Motor neuron (in vitro differentiated cells): Measurements from ENCODE around the gene ISCA1. TPM values are rescaled to one million over a fixed set of nuclear protein-coding genes. Genes with fewer than 3 reads are reported as not detected.
A peak's percentile ranks its signal among the peaks of the same experiment; 100 is the strongest.

Experiments used
- ATAC-seq, 8 experiments: fragments of 200-7000 bp; cut with Tn5 transposase; replicated peaks in 6 of 8; 2 replicates each; pipeline ENCODE4 v1.8.0; 2021; ENCODE audit warnings: mild to moderate bottlenecking in 8 of 8, moderate library complexity in 8 of 8
- H3K27ac ChIP-seq, 2 donors: fragments of 250-450 bp; sonication (Bioruptor Pico); 2 replicates each; pipeline ENCODE4 v1.9.0; 2021; ENCODE audit warnings: antibody characterized with exemption in 2 of 2, mild to moderate bottlenecking in 2 of 2, moderate library complexity in 1 of 2
- H3K4me1 ChIP-seq, 2 donors: fragments of 250-450 bp; sonication (Bioruptor Pico); replicated peaks in 1 of 2; 2 replicates each; pipeline ENCODE4 v1.6.1; 2021; ENCODE audit warnings: antibody characterized with exemption in 2 of 2, mild to moderate bottlenecking in 2 of 2, moderate library complexity in 1 of 2
- H3K4me3 ChIP-seq, 5 donors: fragments of 250-450 bp; sonication (Bioruptor Pico); 2 replicates each; pipeline ENCODE4 v1.9.0; 2021; ENCODE audit warnings: antibody characterized with exemption in 5 of 5, mild to moderate bottlenecking in 5 of 5, moderate library complexity in 4 of 5
- WGBS, 10 experiments: fragments of 450-650 bp; shearing (Covaris generic); methylation state at CpG; one replicate each; pipeline ENCODE4 v1.0.0; 2022; 5-methylcytosine and 5-hydroxymethylcytosine counted together
- in situ Hi-C, 9 experiments: fragments of 400-800 bp; cut with MboI; loops; one replicate each; pipeline ENCODE4 v1.15.0; 2021; ENCODE audit warnings: low sequenced_read_pairs in 9 of 9, low pct_unique_long_range_greater_than_20kb in 2 of 9; ENCODE audit not compliant: unreplicated experiment in 9 of 9
- total RNA-seq, 8 experiments: library from RNA; unstranded; fragments of 300-600 nt; gene quantifications; 2 replicates each; pipeline versions ENCODE4 v1.2.3 to v1.2.4, GENCODE V29; 2022

The ISCA1 gene
- total RNA-seq, 8 experiments from 2014 or later: 37.8 to 80.7 (median 63.1) TPM

DNA sequence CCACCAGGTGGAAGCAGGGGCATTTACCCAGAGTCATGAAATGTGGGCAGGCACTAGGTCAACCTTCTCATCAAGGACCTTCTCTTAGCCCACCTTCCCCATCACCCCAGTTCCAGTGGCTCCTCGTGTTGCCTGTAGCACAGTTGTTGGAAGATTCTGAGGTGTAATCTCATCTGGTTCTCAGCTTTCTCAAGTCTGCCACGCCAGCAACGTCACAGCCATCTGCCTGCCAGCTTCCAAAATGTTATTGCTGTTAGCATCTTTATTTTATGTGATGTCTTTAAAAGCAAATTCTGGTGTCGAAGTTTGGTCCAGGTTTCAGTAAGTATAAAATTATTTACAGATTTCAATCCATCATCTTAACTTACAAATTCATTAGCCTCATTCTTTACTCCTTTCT is 33.6 kb downstream of the ISCA1 start:
- Histone ChIP-seq H3K4me1 (peaks cover 12% of the 10 kb centered on the region in 2 donors), H3K4me3 (no peak overlapping the region), H3K27ac (no peak overlapping the region)
- 14 to 100% (median 93%) methylated on average over 1 to 4 of the region's 4 CpGs; no CpG with 5 or more reads in 2 of the 10 experiments for WGBS, 10 experiments
- in situ Hi-C loops: no loop called here
- no peak for ATAC-seq

DNA sequence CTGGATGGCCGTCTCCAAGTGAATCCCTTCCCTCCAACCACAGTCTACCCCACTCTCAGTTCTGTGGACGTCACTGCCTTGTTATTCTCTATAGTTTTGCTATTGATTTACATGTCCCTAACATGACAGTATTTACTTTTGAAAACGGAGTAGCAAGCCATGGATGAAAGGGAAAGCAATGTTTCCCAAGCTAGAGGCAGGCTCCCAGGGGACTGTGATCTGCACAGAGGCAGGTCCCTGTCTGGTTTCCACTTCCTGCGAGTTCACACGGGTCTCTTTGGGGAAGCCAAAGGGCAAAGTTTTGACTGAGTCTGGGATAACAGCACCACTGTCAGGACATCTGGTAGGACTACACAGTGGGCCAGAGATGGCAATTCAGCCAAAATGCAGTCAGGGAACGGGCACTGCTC is 35.6 kb downstream of the ISCA1 start:
- ATAC-seq: peak in 5 of 8 experiments; percentile 36 to 80 (median 49)
- Histone ChIP-seq H3K4me1 (peaks cover 12% of the 10 kb centered on the region in 2 donors), H3K27ac (no peak overlapping the region), H3K4me3 (no peak overlapping the region)
- WGBS, 10 experiments: 0 to 75% (median 38%) methylated on average over 1 to 6 of the region's 6 CpGs; no CpG with 5 or more reads in 2 of the 10 experiments
- in situ Hi-C loops: no loop called here

DNA sequence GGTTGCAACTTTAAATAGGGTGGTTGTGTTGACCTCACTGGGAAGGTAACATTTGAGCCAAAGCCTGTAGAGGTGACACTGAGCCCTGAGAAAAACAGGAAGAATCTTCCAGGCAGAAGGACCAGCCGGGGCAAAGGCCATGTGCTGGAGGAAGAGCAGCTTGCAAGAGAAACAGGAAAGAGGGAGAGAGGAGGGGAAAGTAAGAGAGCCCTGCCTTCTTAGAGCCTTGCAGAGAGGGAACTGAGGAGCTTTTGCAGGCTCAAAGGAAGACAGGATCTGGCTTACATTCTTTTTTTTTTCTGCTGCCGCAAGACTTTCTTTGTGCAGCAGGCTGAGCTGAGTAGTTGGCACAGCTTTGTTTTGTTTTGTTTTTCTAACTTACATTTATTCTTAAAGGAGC is 40.3 kb downstream of the ISCA1 start:
- H3K4me3 ChIP-seq: no peak overlapping the region
- 55 to 89% (median 80%) methylated on average over 1 to 2 of the region's 2 CpGs; no CpG with 5 or more reads in 4 of the 10 experiments for WGBS, 10 experiments
- no peak overlapping the region for H3K27ac ChIP-seq
- peaks cover 10 to 12% of the 10 kb centered on the region in 2 donors for H3K4me1 ChIP-seq
- no peak for ATAC-seq
- in situ Hi-C loops: no loop called here

DNA sequence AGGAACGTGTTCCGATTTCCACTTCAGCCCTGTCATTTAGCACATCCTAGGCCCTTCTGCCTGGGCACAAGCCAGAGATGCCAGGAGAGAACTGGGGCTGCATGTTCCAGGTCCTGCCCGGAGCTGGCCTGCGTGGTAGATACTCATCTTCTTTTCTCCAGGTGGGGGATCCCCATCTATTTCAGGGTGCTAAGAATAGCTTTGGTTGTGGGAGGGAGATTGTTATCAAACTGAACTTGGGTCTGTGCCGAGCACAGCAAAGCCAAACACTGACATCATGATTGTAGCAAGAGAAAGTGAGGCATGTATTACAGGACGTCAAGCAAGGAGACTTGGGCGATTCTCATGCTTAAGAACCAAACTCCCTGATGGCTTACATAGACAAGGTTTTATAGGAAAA is 41.1 kb downstream of the ISCA1 start:
- WGBS, 10 experiments: 50 to 100% (median 88%) methylated on average over 1 to 3 of the region's 7 CpGs; no CpG with 5 or more reads in 2 of the 10 experiments
- ATAC-seq: no peak
- in situ Hi-C loops: no loop called here
- H3K4me1 ChIP-seq: peaks cover 4% of the 10 kb centered on the region in 2 donors
- H3K4me3 ChIP-seq: no peak overlapping the region
- no peak overlapping the region for H3K27ac ChIP-seq

DNA sequence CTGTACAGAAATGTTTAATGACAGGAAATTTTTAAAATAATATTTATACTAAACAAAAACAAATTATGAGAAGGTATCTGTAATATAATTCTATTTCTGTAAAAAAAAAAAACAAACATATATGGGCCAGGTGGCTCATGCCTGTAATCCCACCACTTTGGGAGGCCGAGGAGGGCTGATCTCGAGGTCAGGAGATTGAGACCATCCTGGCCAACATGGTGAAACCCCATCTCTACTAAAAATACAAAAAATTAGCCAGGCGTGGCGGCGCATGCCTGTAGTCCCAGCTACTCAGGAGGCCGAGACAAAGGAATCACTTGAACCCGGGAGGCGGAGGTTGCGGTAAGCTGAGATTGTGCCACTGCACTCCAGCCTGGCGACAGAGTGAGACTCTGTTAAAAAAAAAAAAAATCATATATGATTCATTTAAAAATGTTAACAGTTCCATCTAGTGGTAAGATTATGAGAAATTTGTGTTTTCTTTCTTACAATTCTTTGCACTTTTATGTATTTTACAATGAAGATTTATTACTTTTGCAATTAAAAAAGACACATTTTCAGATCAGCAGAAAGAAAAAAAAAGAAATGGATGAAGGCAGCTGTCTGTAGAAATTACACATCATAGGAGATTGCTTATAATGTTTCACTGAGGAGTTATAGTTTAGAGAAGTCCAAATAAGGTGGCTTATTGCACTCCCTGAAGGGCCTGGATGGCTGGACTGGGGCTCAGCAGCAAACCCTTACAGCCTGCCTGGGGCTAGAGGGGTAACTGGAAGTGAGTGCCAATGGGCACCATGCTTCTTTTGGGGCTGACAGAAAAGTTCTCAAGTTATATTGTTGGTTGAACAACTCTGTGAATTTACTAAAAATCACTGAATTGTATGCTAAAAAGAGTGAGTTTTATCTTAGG is 43.2 kb downstream of the ISCA1 start:
- in situ Hi-C loops: no loop called here
- Histone ChIP-seq H3K4me1 (peaks cover 0 to 3% of the 10 kb centered on the region in 2 donors), H3K4me3 (no peak overlapping the region), H3K27ac (no peak overlapping the region)
- ATAC-seq: peak in 1 of 8 experiments; percentile 20
- WGBS, 10 experiments: 51 to 100% (median 72%) methylated on average over 2 to 10 of the region's 10 CpGs; no CpG with 5 or more reads in 2 of the 10 experiments

DNA sequence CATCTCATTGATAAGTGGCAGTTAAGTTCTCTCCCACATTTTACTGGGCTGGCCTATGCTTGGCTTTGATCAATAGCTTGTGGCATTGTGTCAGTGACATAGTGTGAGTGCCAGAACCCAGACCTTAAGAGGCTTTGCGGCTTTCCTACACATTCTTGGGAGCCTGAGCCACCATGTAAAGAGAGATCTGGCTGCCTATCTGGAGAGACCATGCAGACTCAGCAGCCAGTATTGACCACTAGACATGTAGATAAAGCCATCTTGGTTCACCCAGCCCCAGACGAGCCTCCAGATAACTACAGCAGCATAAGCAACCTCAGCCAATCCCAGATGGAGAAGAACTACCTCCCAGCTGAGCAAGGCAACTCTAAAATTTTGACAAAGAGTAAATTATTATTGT is 51.5 kb downstream of the ISCA1 start:
- Histone ChIP-seq H3K4me3 (no peak overlapping the region), H3K4me1 (peaks cover 0 to 3% of the 10 kb centered on the region in 2 donors), H3K27ac (no peak overlapping the region)
- in situ Hi-C loops: no loop called here
- WGBS, 10 experiments: 45 to 100% (median 85%) methylated on average over 1 to 2 of the region's 2 CpGs; no CpG with 5 or more reads in 4 of the 10 experiments
- ATAC-seq: no peak

DNA sequence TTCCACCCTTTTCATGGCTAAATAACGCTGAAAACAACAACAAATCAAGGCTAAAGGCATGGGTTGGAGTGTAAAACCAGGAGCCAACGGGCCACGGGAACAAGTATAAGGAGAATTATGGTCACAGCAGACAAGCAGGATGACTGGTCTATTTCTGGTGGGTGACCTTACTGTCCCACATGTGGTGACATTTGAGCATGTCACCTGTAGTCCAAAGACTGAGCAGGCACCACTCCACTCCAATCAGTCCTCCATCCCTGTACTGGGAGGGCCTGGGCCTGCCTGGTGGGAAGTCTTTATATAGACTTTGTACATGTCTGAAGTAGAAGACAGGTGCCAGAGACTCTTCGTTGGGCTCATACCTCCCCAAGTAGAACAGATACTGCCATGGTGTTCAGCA is 59.7 kb downstream of the ISCA1 start:
- Histone ChIP-seq H3K4me3 (no peak overlapping the region), H3K4me1 (no peaks in the 10 kb centered on the region), H3K27ac (no peak overlapping the region)
- in situ Hi-C loops: no loop called here
- ATAC-seq: no peak
- 20 to 100% (median 68%) methylated on average over 1 to 4 of the region's 4 CpGs; no CpG with 5 or more reads in 1 of the 10 experiments for WGBS, 10 experiments

DNA sequence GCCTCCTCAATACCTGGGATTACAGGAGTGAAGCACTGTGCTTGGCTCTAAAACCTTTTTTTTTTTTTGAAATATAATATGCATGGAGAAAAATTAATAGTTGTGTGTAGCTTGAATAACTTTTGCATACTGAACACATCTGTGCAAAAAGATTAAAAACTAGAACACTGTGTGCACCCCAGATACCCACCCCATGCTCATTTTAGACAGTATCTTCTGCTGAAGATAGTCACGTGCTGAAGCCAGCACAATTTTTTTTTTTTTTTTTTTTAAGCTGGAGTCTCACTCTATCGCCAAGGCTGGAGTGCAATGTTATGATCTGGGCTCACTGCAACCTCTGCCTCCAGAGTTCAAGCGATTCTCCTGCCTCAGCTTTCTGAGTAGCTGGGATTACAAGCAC is 62.7 kb downstream of the ISCA1 start:
- H3K4me1 ChIP-seq: no peaks in the 10 kb centered on the region
- no peak overlapping the region for H3K4me3 ChIP-seq
- H3K27ac ChIP-seq: no peak overlapping the region
- in situ Hi-C loops: no loop called here
- 34 to 97% (median 80%) methylated on average over 1 to 3 of the region's 3 CpGs; no CpG with 5 or more reads in 3 of the 10 experiments for WGBS, 10 experiments
- no peak for ATAC-seq

DNA sequence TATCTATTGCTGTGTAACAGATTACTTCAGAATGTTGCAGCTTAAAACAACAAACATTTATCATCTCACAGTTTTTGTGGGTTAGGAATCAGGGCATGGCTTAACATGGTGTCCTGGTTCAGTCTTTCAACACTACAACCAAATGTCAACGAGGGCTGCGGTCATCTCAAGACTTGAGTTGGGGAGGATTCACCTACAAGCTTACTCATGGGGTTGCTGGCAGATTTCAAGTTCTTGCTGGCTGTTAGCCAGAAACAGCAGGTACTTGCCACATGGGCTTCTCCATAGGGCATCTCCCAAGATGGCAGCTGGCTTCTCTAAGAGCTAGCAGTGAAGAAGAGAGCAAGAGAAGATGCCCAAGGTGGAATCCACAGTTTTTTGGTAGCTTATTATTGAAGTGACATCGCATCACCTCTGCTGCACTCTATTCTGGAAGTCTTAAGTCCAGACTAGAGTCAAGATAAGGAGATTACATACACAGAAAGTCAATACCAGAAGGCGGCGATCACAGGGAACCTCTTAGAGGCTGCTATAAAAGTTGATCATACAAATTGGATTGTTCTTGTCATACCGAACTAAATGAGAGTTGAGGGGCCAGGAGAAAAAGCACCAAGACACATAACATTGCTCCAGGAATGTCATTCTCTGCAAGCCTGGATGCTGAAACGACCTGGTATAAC is 65.1 kb downstream of the ISCA1 start:
- H3K4me3 ChIP-seq: no peak overlapping the region
- no peak overlapping the region for H3K27ac ChIP-seq
- 47 to 100% (median 83%) methylated on average over 1 to 7 of the region's 7 CpGs; no CpG with 5 or more reads in 2 of the 10 experiments for WGBS, 10 experiments
- no peak for ATAC-seq
- in situ Hi-C loops: no loop called here
- H3K4me1 ChIP-seq: no peaks in the 10 kb centered on the region

Other genes starting within 250 kb of the ISCA1 start
- gene GOLM1, start 183.0 kb downstream of the ISCA1 start, total RNA-seq: 100 to 1,000 TPM in 3 of 8 experiments, 10 to 100 TPM in 5; 32.9 to 389 (median 58.4) TPM
- gene C9orf153, start 22.9 kb downstream of the ISCA1 start, total RNA-seq: 1 to 10 TPM in 2 of 8 experiments, under 1 TPM in 5, not detected in 1; 0.18 to 1.4 (median 0.49) TPM
- 10 to 100 TPM; 14.3 to 33.6 (median 21.7) TPM for gene TUT7, start 71.9 kb upstream of the ISCA1 start, total RNA-seq